ENCODE data around the gene LRIT2.
"Not testable (repeated sequence)": the region's sequence is repeated elsewhere in the genome, so short reads cannot be mapped to it uniquely, and the experiment has no call there.

The LRIT2 gene

DNA sequence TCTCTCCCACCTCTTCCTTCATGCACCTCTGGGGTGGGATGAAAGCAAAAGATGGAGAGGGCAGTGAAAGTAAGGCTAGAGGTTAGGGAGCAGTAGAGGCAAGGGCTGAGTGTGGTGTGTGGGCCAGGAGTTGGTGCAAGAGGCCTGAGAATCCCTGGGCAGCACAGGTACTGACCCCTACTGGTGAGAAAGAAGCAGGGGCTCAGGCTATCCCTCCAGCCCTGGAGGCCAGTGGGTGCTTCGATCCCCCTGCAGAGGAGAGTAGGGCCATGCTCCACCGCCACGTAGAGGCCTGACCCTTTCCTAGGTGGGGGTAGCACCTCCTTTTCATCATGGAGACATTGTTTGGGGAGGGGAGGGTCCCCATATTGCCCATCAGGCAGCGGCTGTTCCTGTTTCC, 21.2 kb downstream of the LRIT2 start:
- no peak for DNase-seq

- no peak for DNase-seq
These were observed 23.0 kb downstream of the LRIT2 start for GRCh38 chr10:84202349-84202748.

- DNase-seq = no peak
These were observed 23.7 kb downstream of the LRIT2 start for GRCh38 chr10:84201682-84202081.

GRCh38 chr10:84201244-84201606, 24.1 kb downstream of the LRIT2 start:
- no peak for DNase-seq

GRCh38 chr10:84200537-84201243, 24.7 kb downstream of the LRIT2 start:
- DNase-seq = no peak

DNA sequence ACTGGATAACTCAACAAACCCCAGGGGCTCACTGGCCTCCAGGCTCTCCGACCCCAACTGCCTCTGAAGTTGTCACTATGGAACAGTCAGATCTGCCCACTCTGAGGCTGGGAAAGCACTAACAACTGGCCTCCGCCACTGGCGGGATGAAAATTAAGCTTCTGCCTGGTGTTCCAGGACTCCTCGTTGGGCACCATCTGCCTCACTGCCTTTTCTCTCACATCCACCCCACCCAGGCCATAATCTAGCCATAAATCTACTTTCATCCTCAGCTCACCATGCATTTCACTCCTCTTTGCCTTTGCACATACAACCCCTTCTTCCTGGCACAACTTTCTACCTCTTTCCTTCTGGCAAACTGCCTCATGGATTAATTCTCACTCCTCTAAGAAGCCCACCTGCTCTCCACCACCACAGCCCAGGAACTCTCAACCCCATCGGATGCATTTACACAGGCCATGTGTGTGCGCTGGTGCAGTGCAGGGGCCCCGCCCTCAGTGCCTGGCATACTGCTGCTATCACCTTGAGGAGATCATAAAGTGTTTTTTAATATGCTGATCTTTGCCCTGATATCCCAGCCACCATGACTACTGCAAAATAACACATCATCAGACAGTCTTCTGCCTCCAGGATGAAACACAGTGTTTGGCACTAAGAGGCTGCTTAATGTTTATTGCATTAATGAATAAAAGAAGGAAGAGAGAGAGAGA, 27.0 kb downstream of the LRIT2 start:
- no peak for DNase-seq

- DNase-seq = no peak
These were observed 27.7 kb downstream of the LRIT2 start for GRCh38 chr10:84197643-84198042.

DNA sequence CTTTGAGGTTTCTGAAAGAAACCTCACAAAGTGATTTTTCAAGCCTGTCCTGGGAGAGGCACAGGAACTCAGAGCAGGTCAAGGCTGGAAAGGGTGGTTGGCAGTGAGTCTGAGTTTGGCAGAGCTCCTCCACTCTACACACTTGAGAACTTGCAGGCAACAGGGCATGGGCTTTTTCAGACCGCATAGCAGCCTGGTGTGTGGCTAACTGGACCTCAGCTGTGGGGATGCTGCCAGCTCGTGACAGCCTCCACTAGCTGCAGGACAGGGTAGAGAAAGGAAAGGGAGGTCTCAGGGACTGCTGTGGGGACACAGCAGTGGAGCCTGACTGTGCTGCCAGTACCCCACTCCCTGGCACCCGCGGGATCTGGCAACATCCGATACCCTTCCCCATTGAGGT, 28.4 kb downstream of the LRIT2 start:
- DNase-seq = no peak

GRCh38 chr10:84196083-84196482, 29.3 kb downstream of the LRIT2 start:
- peak; percentile 17 for DNase-seq

DNA sequence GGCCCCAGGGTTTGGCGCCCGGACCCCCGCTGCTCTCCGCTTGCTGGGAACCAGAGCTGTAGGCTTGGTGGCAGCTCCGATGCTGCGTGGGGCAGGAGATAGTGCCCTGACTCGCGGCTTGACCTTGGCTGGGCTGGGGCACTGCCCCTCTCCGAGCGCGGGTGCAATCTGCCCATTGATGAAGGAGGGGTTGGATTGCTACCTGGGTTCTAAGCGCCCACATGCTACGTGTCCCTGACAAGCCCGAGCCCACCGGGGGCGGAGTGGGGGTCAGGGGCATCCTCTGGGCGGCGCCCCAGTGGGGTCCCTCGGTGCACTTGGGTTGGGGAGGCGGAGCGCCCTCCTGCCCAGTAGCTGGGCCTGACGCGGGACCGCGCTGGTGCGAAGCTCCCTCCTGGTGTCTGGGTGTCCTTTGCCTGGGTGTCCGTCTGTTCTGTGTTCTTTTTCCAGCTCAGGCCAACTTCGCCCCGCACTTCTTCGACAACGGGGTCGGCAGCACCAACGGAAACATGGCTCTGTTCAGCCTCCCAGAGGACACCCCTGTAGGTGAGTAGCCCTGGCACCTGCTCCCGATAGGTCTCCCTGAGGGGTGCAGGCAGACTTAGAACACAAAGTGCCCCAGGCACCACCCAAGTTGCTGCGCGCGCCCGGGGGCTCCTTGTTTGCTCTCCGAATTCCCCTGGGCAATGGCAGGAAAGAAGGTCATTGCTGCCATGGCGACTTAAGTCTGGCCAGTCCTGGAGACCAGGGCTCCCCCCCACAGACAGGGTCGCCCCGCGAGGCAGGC, 30.1 kb downstream of the LRIT2 start:
- DNase-seq = no peak

DNA sequence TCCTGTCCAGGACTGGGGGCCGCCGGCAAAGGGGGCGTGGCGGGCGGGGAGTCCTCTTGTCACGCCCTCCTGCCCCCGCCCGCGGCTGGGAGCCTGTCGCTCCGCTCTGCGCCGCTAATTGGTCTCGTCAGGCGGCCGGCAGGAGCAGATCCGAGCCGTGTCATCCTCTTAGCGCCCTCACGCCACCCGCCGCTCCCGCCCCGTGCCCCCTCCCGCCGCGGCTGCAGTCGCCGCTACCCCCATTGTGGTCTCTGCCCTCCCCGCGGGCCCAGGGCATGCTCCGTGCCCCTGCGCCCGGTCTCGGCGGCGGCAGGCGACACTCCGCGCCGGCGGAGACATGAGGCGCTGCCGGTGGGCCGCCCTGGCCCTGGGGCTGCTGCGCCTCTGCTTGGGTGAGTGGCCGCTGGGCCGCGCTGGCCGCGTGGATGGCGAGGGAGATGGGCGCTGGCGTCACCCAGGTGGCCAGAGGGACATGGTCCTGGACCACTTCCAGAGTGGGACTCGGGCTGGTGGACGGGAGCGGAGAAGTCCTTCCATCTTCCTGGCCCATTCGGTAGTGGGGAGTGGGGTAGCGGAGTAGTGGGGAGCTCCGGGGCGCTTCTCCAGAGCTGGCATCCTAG, 30.8 kb downstream of the LRIT2 start, which contains the start of gene CDHR1:
Gene CDHR1, plus strand, starts transcription at position 114 of the 620 bp plus-strand sequence. Its CDS starts 224 bp downstream, at position 338.
- no peak for DNase-seq

DNA sequence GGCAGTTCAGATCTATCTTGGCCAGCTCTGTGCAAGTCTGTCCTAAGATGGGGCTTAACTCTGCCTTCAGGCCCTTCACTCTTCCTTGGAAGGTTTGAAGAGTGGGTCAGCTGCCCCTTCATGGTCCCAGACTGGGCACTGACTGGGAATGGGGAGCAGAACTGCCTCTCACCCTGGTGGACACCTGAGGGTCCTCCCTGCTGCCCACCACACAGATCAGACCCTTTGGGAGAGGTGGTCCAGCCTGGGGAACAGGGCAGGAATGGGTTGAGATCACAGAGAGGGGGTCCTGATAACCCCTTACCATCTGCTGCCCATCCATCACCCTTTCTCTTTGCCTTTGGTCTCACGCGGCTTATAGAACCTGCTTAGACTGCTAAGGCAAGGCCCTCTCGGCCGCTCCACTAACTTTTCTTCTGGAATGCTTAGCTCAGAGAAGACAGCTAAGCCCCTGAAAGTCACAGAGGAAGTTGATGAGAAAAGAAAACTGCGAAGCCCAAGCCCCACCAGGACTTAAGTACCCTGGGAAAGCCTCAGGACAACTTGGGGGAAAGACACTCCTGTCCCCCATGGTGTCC, 31.4 kb downstream of the LRIT2 start:
- DNase-seq = no peak

DNA sequence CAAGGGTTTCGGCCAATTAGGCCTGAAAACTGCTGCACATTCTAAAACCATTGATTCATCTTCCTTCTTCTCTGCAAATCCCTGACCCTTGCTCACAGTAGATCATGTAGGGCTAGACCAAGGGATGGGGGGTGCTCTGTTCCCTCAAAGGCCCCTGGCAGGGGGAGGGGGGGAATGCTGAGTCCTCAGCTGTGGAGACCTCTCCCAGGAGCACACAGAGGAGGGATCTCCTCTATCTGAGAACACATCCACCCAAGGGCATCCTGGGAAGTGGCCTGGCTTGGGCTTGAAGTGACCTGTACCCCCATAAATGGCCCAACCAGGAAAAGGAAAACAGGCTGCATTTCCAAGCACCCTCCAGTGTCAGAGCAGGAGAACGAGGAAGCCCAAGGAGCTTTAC, 32.0 kb downstream of the LRIT2 start:
- DNase-seq = no peak

DNA sequence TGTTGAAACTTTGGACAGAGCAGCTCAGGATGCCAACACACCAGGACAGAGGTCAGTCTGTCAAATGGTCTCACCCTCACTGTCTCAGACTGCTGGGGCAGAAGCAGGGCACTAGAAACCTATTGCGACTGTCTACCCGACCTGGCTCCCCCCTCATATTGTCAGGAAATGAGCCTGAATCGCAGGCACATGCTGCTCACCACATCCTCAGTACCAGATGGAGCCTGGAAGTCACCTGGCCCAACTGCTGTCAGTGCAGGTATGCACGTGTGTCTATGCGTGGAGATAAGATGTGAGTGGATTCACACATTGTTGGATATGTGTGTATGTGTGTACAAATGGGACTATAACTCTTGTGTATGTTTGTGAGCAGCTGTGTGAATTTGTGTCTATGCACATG, 34.2 kb downstream of the LRIT2 start:
- no peak for DNase-seq

DNA sequence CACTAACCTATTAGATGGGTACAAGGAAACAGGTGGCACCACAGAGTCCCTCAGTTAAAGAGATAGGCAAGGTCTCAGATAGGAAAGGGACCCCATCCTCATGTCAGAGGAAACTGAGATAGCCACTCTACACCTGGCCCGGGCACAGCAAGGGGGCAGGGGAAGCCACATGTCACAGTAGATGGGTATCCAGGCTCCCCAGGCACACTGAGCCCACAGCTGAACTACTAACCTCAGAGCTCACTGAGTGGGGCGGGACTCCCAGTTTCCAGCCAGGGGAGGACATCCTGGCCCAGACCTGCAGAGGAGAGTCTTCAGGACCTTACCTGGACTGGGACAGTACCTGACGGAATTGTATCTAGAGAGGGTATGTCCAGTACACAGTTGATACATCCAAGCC, 34.7 kb downstream of the LRIT2 start:
- no peak for DNase-seq

DNA sequence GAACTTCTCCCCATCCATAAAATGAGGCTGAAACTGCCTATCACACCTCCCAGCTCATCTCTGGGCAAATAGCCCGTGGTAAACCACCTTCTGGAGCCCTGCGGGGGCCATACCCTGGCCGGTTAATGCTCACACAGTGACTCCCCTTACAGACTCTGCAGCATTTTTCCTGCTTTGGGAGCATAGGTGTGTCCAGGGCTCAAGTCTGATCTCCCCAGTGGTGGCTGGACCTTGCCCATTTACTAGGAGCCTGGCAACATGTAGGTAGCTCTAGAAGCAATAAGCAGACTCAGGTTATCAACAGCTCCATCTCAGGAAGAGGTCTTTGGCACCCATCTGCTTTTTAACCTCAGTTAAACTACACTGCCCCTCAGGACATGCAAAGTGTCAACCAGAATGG, 36.5 kb downstream of the LRIT2 start:
- no peak for DNase-seq

DNA sequence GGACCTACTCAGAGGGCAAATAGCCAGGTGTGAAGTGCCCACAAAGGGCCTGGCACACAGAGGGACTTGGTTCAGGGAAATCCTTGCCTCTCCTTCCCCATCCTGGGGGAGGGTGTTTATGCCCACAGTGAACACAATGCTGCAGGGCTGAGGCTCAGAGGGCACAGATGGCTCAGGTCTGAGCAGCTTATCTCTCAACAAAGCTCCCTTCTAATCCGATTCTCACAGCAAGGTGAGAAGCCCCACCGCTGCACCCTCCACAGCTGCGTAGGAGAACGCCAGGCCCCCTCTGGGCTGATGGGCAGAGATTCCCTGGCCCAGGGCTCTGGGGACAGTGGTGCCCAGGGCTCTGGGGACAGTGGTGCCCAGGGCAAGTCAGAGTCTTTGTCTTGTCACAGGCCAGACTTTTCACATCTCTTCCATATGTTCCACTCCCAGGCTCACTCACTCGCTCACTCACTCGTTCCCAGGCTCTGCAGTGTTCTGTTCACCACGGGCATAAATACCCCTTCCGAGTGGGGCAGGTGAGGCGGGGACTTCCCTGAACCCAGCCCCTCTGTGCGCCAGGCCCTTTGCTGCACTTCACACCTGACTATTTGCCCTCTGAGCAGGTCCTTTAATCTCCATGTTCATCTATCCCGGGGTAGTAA, 39.7 kb downstream of the LRIT2 start:
- no peak for DNase-seq

DNA sequence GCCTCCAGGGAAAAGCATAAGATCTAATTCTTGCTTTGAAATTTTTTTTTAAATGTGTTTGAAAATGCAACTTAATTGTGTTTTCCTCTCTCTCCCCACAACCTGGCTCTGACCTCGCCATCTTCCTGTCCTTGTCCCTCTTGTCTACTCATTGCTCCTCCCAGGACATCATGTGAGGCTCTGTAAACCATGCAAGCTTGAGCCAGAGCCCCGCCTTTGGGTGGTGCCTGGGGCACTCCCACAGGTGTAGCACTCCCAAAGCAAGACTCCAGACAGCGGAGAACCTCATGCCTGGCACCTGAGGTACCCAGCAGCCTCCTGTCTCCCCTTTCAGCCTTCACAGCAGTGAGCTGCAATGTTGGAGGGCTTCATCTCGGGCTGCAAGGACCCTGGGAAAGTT, 40.8 kb downstream of the LRIT2 start:
- DNase-seq = no peak

DNA sequence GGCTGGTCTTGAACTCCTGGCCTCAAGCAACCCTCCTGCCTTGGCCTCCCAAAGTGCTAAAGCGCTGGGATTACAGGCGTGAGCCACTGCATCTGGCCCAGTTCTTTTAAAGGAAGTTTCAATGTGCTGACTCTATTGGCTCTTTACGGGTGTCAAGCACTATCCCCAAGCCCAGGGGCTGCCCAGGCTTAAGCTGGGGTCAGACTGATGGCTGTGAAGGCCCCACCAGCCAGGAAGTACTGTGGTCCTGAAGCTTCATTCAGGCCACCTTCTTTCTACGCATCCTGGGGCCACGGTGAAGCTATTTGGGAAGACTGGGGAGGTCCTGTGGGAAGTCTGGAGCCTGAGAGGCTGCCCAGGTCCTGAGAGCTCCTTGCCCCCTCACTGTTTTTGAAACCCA, 43.7 kb downstream of the LRIT2 start:
- no peak for DNase-seq

DNA sequence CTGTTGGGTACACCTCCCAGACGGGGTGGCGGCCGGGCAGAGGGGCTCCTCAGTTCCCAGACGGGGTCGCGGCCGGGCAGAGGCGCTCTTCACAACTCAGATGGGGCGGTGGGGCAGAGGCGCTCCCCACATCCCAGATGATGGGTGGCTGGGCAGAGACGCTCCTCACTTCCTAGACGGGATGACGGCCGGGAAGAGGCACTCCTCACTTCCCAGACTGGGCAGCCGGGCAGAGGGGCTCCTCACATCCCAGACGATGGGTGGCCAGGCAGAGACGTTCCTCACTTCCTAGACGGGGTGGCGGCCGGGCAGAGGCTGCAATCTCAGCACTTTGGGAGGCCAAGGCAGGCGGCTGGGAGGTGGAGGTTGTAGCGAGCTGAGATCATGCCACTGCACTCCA, 45.0 kb downstream of the LRIT2 start:
- DNase-seq = not testable (repeated sequence)

DNA sequence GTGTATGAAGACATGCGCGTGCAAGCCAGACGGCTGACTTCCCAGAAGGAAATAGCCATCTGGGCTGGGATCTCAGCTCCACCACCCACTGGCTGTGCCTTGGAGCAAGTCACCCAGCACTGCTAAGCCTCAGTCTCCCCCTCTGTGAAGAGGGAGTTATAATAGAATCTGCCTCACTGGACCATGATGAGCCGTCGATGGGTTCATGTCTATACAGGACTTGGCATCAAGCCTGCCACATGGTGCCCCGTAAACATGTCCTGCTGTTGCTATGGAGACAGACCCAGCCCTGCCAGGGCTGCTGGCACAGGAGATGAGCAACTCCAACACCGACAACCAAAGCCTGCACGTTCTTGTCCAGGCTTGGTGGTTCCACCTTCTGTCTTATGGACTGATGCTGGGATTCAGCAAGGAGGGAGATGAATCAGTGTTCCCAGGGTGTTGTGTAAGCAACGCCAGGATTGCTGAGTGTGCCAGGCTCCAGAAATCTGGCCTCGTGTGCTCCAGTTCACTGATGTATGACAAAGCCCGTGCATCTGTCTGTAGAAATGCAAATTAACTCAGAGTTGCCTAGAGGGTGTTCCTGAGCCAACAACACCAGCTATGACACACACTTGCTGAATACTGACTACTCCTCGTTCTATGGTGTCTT, 46.2 kb downstream of the LRIT2 start:
- no peak for DNase-seq

DNA sequence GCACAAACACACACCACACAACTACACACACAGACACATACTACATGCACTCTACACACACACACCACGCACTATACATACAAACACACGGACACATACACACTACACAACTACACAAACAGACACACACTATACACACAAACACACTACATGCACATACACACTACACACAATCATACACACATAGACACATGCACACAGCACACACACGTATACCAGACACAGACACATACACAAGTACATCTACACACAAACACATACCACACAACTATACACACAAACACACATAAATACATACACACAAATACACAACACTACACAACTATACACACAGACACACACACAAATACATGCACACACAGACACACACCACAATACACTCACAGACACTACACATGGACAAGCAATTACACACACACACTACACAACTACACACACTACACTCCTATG, 47.2 kb downstream of the LRIT2 start:
- DNase-seq = no peak
